H9 (cell line): Measurements from ENCODE around the gene ABCC3. TPM values are rescaled to one million over a fixed set of nuclear protein-coding genes. Genes with fewer than 3 reads are reported as not detected.

ENCODE experiments used
- DNase-seq: peaks from one replicate; pipeline ENCODE4 v3.0.0-alpha.2; 2017
- H2AFZ ChIP-seq: one replicate; pipeline ENCODE4 v1.6.1; 2013; ENCODE audit warnings: mild to moderate bottlenecking, low read length, control low read depth, moderate library complexity
- H2AK5ac ChIP-seq: 2 replicates; pipeline ENCODE4 v1.6.1; 2013; ENCODE audit warnings: low read length, control low read depth, mixed read lengths; ENCODE audit not compliant: insufficient read length
- H2BK120ac ChIP-seq: one replicate; pipeline ENCODE4 v1.6.1; 2013; ENCODE audit warnings: low read depth, mild to moderate bottlenecking, low read length, control low read depth, inconsistent platforms; ENCODE audit not compliant: poor library complexity, severe bottlenecking
- H2BK12ac ChIP-seq: 2 replicates; pipeline ENCODE4 v1.6.1; 2013; ENCODE audit warnings: low read length, control low read depth, mixed read lengths, low read depth; ENCODE audit not compliant: insufficient read length
- H2BK15ac ChIP-seq: 2 replicates; pipeline ENCODE4 v1.6.1; 2013; ENCODE audit warnings: low read depth, low read length, control low read depth
- H2BK20ac ChIP-seq: one replicate; pipeline ENCODE4 v1.6.1; 2013; ENCODE audit warnings: low read depth, mild to moderate bottlenecking, low read length, control low read depth, inconsistent platforms; ENCODE audit not compliant: poor library complexity, severe bottlenecking
- H2BK5ac ChIP-seq: 2 replicates; pipeline ENCODE4 v1.6.1; 2013; ENCODE audit warnings: low read length, control low read depth, mixed read lengths; ENCODE audit not compliant: insufficient read length
- H3K14ac ChIP-seq: 2 replicates; pipeline ENCODE4 v1.6.1; 2013; ENCODE audit warnings: low read length, control low read depth; ENCODE audit not compliant: insufficient read depth
- H3K18ac ChIP-seq: 2 replicates; pipeline ENCODE4 v1.6.1; 2013; ENCODE audit warnings: low read depth, mild to moderate bottlenecking, mixed read lengths, low read length, control low read depth; ENCODE audit not compliant: insufficient read length
- H3K23ac ChIP-seq: 2 replicates; pipeline ENCODE4 v1.6.1; 2013; ENCODE audit warnings: low read length, control low read depth, mixed read lengths, low read depth; ENCODE audit not compliant: insufficient read length
- H3K23me2 ChIP-seq: 2 replicates; pipeline ENCODE4 v1.6.1; 2013; ENCODE audit warnings: low read depth, mild to moderate bottlenecking, mixed read lengths, low read length, control low read depth; ENCODE audit not compliant: insufficient read length, poor library complexity, severe bottlenecking
- H3K27ac ChIP-seq: 2 replicates; pipeline ENCODE4 v1.5.1; 2013; ENCODE audit warnings: low read length, control low read depth, mixed read lengths, low read depth; ENCODE audit not compliant: insufficient read length
- H3K27me3 ChIP-seq: 2 replicates; pipeline ENCODE4 v1.6.1; 2013; ENCODE audit warnings: low read length, control low read depth, inconsistent platforms; ENCODE audit not compliant: insufficient read depth
- H3K4ac ChIP-seq: 2 replicates; pipeline ENCODE4 v1.6.1; 2013; ENCODE audit warnings: low read depth, mild to moderate bottlenecking, control low read depth, inconsistent platforms, low read length, moderate library complexity
- H3K4me1 ChIP-seq: 2 replicates; pipeline ENCODE4 v1.6.1; 2013; ENCODE audit warnings: low read length, control low read depth, inconsistent platforms; ENCODE audit not compliant: insufficient read depth
- H3K4me2 ChIP-seq: 2 replicates; pipeline ENCODE4 v1.6.1; 2013; ENCODE audit warnings: low read length, control low read depth, mixed read lengths; ENCODE audit not compliant: insufficient read length, insufficient read depth
- H3K56ac ChIP-seq: 2 replicates; pipeline ENCODE4 v1.6.1; 2013; ENCODE audit warnings: low read depth, mild to moderate bottlenecking, mixed read lengths, low read length, control low read depth; ENCODE audit not compliant: insufficient read length
- H3K79me1 ChIP-seq: 2 replicates; pipeline ENCODE4 v1.6.1; 2013; ENCODE audit warnings: low read depth, mild to moderate bottlenecking, moderate library complexity, low read length, control low read depth, inconsistent platforms; ENCODE audit not compliant: insufficient read depth, poor library complexity, severe bottlenecking
- H3K79me2 ChIP-seq: 2 replicates; pipeline ENCODE4 v1.6.1; 2013; ENCODE audit warnings: low read length, control low read depth, inconsistent platforms; ENCODE audit not compliant: insufficient read depth
- H3K9ac ChIP-seq: 2 replicates; pipeline ENCODE4 v1.6.1; 2013; ENCODE audit warnings: low read length, control low read depth, mixed read lengths; ENCODE audit not compliant: insufficient read length; ENCODE audit errors: extremely low read depth
- H3K9me3 ChIP-seq: one replicate; pipeline ENCODE4 v1.6.1; 2013; ENCODE audit warnings: low read depth, low read length, inconsistent platforms; ENCODE audit not compliant: control insufficient read depth
- H3T11ph ChIP-seq: one replicate; pipeline ENCODE4 v1.6.1; 2013; ENCODE audit warnings: mild to moderate bottlenecking, low read length, control low read depth, inconsistent platforms
- H4K20me1 ChIP-seq: one replicate; pipeline ENCODE4 v1.6.1; 2013; ENCODE audit not compliant: control insufficient read depth, insufficient read length, insufficient read depth
- H4K5ac ChIP-seq: 2 replicates; pipeline ENCODE4 v1.6.1; 2013; ENCODE audit warnings: low read depth, mild to moderate bottlenecking, mixed read lengths, low read length, control low read depth; ENCODE audit not compliant: insufficient read length
- H4K8ac ChIP-seq: replicated peaks from 2 replicates; pipeline ENCODE4 v1.6.1; 2013; ENCODE audit warnings: low read length, control low read depth, mixed read lengths, low read depth; ENCODE audit not compliant: insufficient read length
- H4K91ac ChIP-seq: 2 replicates; pipeline ENCODE4 v1.6.1; 2013; ENCODE audit warnings: low read depth, mild to moderate bottlenecking, moderate library complexity, mixed read lengths, low read length, control low read depth; ENCODE audit not compliant: insufficient read length
- H3K27ac Mint-ChIP-seq, 3 experiments: 2 replicates in 2 of 3; 3 replicates in 1 of 3; pipeline ENCODE4 v1.8.0; 2020 to 2021; ENCODE audit warnings: mixed read lengths in 3 of 3, mild to moderate bottlenecking in 1 of 3, moderate library complexity in 1 of 3
- H3K27me3 Mint-ChIP-seq: 2 replicates; pipeline ENCODE4 v1.8.0; 2021; ENCODE audit warnings: low read depth, mild to moderate bottlenecking, moderate library complexity, mixed read lengths
- H3K36me3 Mint-ChIP-seq, 3 experiments: 2 replicates in 2 of 3; 3 replicates in 1 of 3; pipeline ENCODE4 v1.8.0; 2020 to 2021; ENCODE audit warnings: low read depth in 3 of 3, mixed read lengths in 3 of 3; ENCODE audit not compliant: insufficient read depth in 1 of 3
- H3K4me1 Mint-ChIP-seq, 2 experiments: 2 replicates each; pipeline ENCODE4 v1.8.0; 2020; ENCODE audit warnings: mixed read lengths in 2 of 2
- H3K4me3 Mint-ChIP-seq, 2 experiments: 2 replicates in 1 of 2; 3 replicates in 1 of 2; pipeline ENCODE4 v1.8.0; 2020 to 2021; ENCODE audit warnings: mild to moderate bottlenecking in 2 of 2, mixed read lengths in 2 of 2, moderate library complexity in 1 of 2
- H3K9me3 Mint-ChIP-seq, 2 experiments: 2 replicates in 1 of 2; 3 replicates in 1 of 2; pipeline ENCODE4 v1.8.0; 2020; ENCODE audit warnings: mild to moderate bottlenecking in 2 of 2, mixed read lengths in 2 of 2, moderate library complexity in 1 of 2
- WGBS: extraction: QIAGEN DNeasy Blood & Tissue Kit; methylation state at CpG from one replicate; pipeline ENCODE4 v1.1.7; 2013; ENCODE audit warnings: missing lambda C conversion rate, low lambda C conversion rate, mixed read lengths; ENCODE audit not compliant: insufficient read length; ENCODE audit errors: extremely low coverage; 5-methylcytosine and 5-hydroxymethylcytosine counted together
- total RNA-seq: library from RNA; stranded (reverse); gene quantifications from 2 replicates; pipeline ENCODE4 v1.2.1, GENCODE V29; 2021
- TF ChIP-seq, protein P1 (sequence below): fragments of 200-600 bp; sonication (generic); conservative IDR thresholded peaks from 3 replicates; pipeline ENCODE4 v1.8.0; 2021; ENCODE audit warnings: antibody characterized with exemption, mild to moderate bottlenecking

Gene ABCC3
- total RNA-seq, 1 experiment from 2014 or later: 0.31 TPM

DNA sequence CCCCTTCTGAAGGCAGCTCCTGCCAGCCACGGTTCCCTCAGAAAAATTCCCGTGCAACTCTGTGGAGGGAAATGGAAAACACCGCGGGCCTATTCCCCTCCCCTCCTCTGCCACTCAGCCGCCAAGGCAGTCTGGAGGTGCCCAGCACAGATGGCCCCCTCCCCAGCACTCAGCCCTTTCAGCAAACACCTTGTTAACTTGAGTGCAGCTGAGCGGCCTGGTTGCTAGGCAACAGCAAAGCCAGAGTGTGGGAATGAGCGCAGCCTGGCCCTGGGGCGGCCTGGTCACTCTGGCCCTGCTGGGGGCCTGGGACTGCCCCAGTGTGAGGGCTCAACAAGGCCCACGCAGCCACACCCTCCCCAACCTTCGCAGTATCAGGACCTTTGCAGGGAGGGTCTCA is 41.4 kb upstream of the ABCC3 start:
- Histone ChIP-seq H3K23me2 (no peaks in the 10 kb centered on the region), H2BK120ac (no peak overlapping the region), H3K23ac (no peak overlapping the region), H3K18ac (no peak overlapping the region), H3T11ph (no peak overlapping the region), H4K8ac (no peak overlapping the region), H2BK20ac (no peak overlapping the region), H3K27ac (no peak overlapping the region), H2BK5ac (no peak overlapping the region), H2BK12ac (no peak overlapping the region), H2AFZ (no peak overlapping the region), H3K9ac (no peak overlapping the region), H2AK5ac (no peak overlapping the region), H2BK15ac (no peak overlapping the region), H3K27me3 (no peaks in the 10 kb centered on the region), H3K14ac (peak overlapping the region; percentile 64; the same call in 1 of the 2 replicates), H3K4me2 (no peak overlapping the region), H3K9me3 (no peaks in the 10 kb centered on the region), H3K79me1 (no peaks in the 10 kb centered on the region), H4K91ac (no peak overlapping the region), H3K4ac (no peak overlapping the region), H3K4me1 (no peaks in the 10 kb centered on the region), H4K20me1 (peaks cover 2% of the 10 kb centered on the region), H3K79me2 (no peaks in the 10 kb centered on the region), H3K56ac (no peak overlapping the region), H4K5ac (no peak overlapping the region)
- Mint-ChIP-seq H3K27ac (no peak overlapping the region), H3K4me1 (peaks cover 7 to 15% of the 10 kb centered on the region in 2 experiments), H3K36me3 (peaks cover 0 to 2% (median 0%) of the 10 kb centered on the region in 3 experiments; a peak in 2 of 7 replicates), H3K4me3 (no peak overlapping the region), H3K27me3 (peaks cover 4% of the 10 kb centered on the region), H3K9me3 (no peaks in the 10 kb centered on the region)
- DNase-seq: peak; percentile 74
- WGBS: no CpG with 5 or more reads among the region's 10 CpGs
- TF ChIP-seq, protein P1, sequence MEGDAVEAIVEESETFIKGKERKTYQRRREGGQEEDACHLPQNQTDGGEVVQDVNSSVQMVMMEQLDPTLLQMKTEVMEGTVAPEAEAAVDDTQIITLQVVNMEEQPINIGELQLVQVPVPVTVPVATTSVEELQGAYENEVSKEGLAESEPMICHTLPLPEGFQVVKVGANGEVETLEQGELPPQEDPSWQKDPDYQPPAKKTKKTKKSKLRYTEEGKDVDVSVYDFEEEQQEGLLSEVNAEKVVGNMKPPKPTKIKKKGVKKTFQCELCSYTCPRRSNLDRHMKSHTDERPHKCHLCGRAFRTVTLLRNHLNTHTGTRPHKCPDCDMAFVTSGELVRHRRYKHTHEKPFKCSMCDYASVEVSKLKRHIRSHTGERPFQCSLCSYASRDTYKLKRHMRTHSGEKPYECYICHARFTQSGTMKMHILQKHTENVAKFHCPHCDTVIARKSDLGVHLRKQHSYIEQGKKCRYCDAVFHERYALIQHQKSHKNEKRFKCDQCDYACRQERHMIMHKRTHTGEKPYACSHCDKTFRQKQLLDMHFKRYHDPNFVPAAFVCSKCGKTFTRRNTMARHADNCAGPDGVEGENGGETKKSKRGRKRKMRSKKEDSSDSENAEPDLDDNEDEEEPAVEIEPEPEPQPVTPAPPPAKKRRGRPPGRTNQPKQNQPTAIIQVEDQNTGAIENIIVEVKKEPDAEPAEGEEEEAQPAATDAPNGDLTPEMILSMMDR: no peak
